GM12878 (cell line): ENCODE data around the gene THSD4. TPM values are rescaled to one million over a fixed set of nuclear protein-coding genes. Genes with fewer than 3 reads are reported as not detected.

Experiments
- ATAC-seq: fragments of 200-7000 bp; cut with Tn5 transposase; 3 replicates; pipeline ENCODE4 v1.9.1; 2020; ENCODE audit warnings: mild to moderate bottlenecking, moderate library complexity
- BruUV-seq: library from RNA; stranded (reverse); fragments of 400-500 nt; replicated peaks from 2 replicates; lab custom pipeline; 2021; lab: Mats Ljungman, UMichigan
- CTCF ChIA-PET: fragments of 300-600 bp; sonication (Branson Sonifier 250); formaldehyde crosslinking; extraction: SDS; loops from one replicate; lab custom pipeline; 2021; ENCODE audit warnings: inconsistent platforms; lab: Yijun Ruan, JAX
- POLR2A ChIA-PET: fragments of 350-600 bp; formaldehyde crosslinking; extraction: SDS; loops from one replicate; lab custom pipeline; 2021; ENCODE audit warnings: inconsistent platforms; lab: Charles Lee
- RAD21 ChIA-PET: fragments of 300-600 bp; sonication (Branson Sonifier 250); formaldehyde crosslinking; loops from one replicate; lab custom pipeline; 2023; ENCODE audit warnings: antibody characterized with exemption; ENCODE audit not compliant: unreplicated experiment; lab: Charles Lee
- SMC1A ChIA-PET: fragments of 300-600 bp; sonication (Branson Sonifier 250); formaldehyde crosslinking; loops from one replicate; lab custom pipeline; 2023; ENCODE audit not compliant: unreplicated experiment, uncharacterized antibody; lab: Charles Lee
- DNase-seq: peaks from one replicate; pipeline ENCODE4 v3.0.0-alpha.2; 2011; ENCODE audit warnings: low read depth, low spot score
- FAIRE-seq: peaks from 3 replicates; lab custom pipeline; 2011; peaks lifted over from hg19 to GRCh38; lab: Jason Lieb, UNC
- H2AFZ ChIP-seq: 2 replicates; pipeline ENCODE4 v1.6.0; 2011; ENCODE audit warnings: low read depth, low read length, control low read depth; ENCODE audit not compliant: control insufficient read depth
- H3K27ac ChIP-seq: 2 replicates; pipeline ENCODE4 v1.5.1; 2011; ENCODE audit warnings: control low read depth; ENCODE audit not compliant: control insufficient read depth, insufficient read depth
- H3K27me3 ChIP-seq, 2 experiments: replicated peaks in 1 of 2; 2 replicates each; pipeline versions ENCODE4 v1.6.0 to v1.6.1; 2011; ENCODE audit warnings: low read length in 1 of 2; ENCODE audit not compliant: control insufficient read depth in 2 of 2, insufficient read depth in 2 of 2
- H3K36me3 ChIP-seq, 2 experiments: 2 replicates each; pipeline ENCODE4 v1.5.1; 2011; ENCODE audit warnings: low read length in 1 of 2; ENCODE audit not compliant: control insufficient read depth in 2 of 2, insufficient read depth in 2 of 2
- H3K4me1 ChIP-seq: 2 replicates; pipeline ENCODE4 v1.6.1; 2011; ENCODE audit warnings: mild to moderate bottlenecking, low read length, moderate library complexity, mixed read lengths; ENCODE audit not compliant: control insufficient read depth, insufficient read depth
- H3K4me2 ChIP-seq: 2 replicates; pipeline ENCODE4 v1.6.0; 2011; ENCODE audit warnings: control low read depth; ENCODE audit not compliant: control insufficient read depth, insufficient read depth
- H3K4me3 ChIP-seq: fragments of 200-600 bp; sonication (generic); 2 replicates; pipeline ENCODE4 v1.5.1; 2016
- H3K79me2 ChIP-seq: 2 replicates; pipeline ENCODE4 v1.6.0; 2011; ENCODE audit warnings: low read length; ENCODE audit not compliant: control insufficient read depth, insufficient read depth
- H3K9ac ChIP-seq: 2 replicates; pipeline ENCODE4 v1.8.0; 2011; ENCODE audit warnings: low read length, control low read depth, mixed read lengths; ENCODE audit not compliant: control insufficient read depth, insufficient read depth
- H3K9me3 ChIP-seq: replicated peaks from 3 replicates; pipeline ENCODE4 v1.5.1; 2011; ENCODE audit warnings: mild to moderate bottlenecking, low read length; ENCODE audit not compliant: control insufficient read depth, insufficient read depth
- H4K20me1 ChIP-seq: 2 replicates; pipeline ENCODE4 v1.6.0; 2011; ENCODE audit not compliant: control insufficient read depth, insufficient read depth
- EED ChIP-seq: sonication (generic); IDR thresholded peaks from 2 replicates; pipeline ENCODE4 v1.6.1; 2016; ENCODE audit warnings: antibody characterized with exemption, low read depth
- IRF4 ChIP-seq: IDR thresholded peaks from 2 replicates; pipeline ENCODE4 v1.6.1; 2011; ENCODE audit warnings: low read depth, low read length
- LARP7 ChIP-seq: fragments of 450-650 bp; IDR thresholded peaks from 2 replicates; pipeline ENCODE4 v1.6.1; 2017; ENCODE audit warnings: mild to moderate bottlenecking
- MEF2A ChIP-seq: IDR thresholded peaks from 2 replicates; pipeline ENCODE4 v1.6.1; 2011; ENCODE audit warnings: low read depth, mild to moderate bottlenecking, low read length, moderate library complexity; ENCODE audit not compliant: insufficient read depth
- NFYB ChIP-seq: IDR thresholded peaks from 2 replicates; pipeline ENCODE4 v1.6.1; 2011; ENCODE audit warnings: low read depth, mild to moderate bottlenecking, low read length, improper control_type of control experiment, moderate library complexity; ENCODE audit not compliant: insufficient read depth
- SMAD5 ChIP-seq: IDR thresholded peaks from 2 replicates; pipeline ENCODE4 v1.6.1; 2016; ENCODE audit warnings: antibody characterized with exemption, low read depth
- TBL1XR1 ChIP-seq: IDR thresholded peaks from 2 replicates; pipeline ENCODE4 v1.6.1; 2012; ENCODE audit warnings: low read depth, low read length, improper control_type of control experiment
- ZBED1 ChIP-seq: IDR thresholded peaks from 2 replicates; pipeline ENCODE4 v1.6.1; 2016; ENCODE audit warnings: borderline replicate concordance
- ZZZ3 ChIP-seq: IDR thresholded peaks from 2 replicates; pipeline ENCODE4 v1.6.1; 2011; ENCODE audit warnings: low read depth; ENCODE audit not compliant: control insufficient read depth, insufficient read length
- whole genome bisulfite sequencing: methylation state at CpG from one replicate; pipeline ENCODE4 v1.1.6; 2016; ENCODE audit warnings: low lambda C conversion rate; ENCODE audit not compliant: insufficient replicate concordance, insufficient coverage; ENCODE audit errors: missing lambda C conversion rate; 5-methylcytosine and 5-hydroxymethylcytosine counted together
- in situ Hi-C: fragments of 300-500 bp; cut with MboI; formaldehyde crosslinking; loops from 9 replicates; pipeline ENCODE4 v1.14.3; 2018; ENCODE audit warnings: mixed read lengths
- intact Hi-C: fragments of 100-400 bp; cut with micrococcal nuclease; formaldehyde crosslinking; loops from one replicate; pipeline ENCODE4 v1.14.2; 2022; ENCODE audit not compliant: unreplicated experiment
- polyA plus RNA-seq, 11 experiments: library from polyadenylated mRNA; depleted of rRNA in 4 of 11; unstranded in 6 of 11; stranded (reverse) in 5 of 11; fragments of >200 nt; fragmentation: Nextera tagmentation in 4 of 11; fragmentation: Illumina TruSeq in 1 of 11; extraction: Ambion mirVana in 4 of 11; extraction: Trizol in 1 of 11; gene quantifications; 1 replicate in 1 of 11; 2 replicates in 10 of 11; pipeline versions ENCODE4 v1.2.1 to v1.2.3, GENCODE V29; 2011 to 2016; ENCODE audit warnings: inconsistent platforms in 2 of 11, missing spikeins in 2 of 11, low read depth in 1 of 11
- total RNA-seq, 4 experiments: library from RNA; depleted of rRNA in 3 of 4; stranded (reverse); fragments of >200 nt in 3 of 4; fragmentation: Illumina TruSeq in 1 of 4; extraction: Trizol in 1 of 4; gene quantifications; 2 replicates each; pipeline versions ENCODE4 v1.2.1 to v1.2.3, GENCODE V29; 2013 to 2021
- TF ChIP-seq, protein P1 (sequence below): IDR thresholded peaks from 2 replicates; pipeline ENCODE4 v1.6.1; 2012; ENCODE audit warnings: improper control_type of control experiment, low read depth, low read length; ENCODE audit not compliant: insufficient replicate concordance
- TF ChIP-seq, protein P2 (sequence below): fragments of 450-650 bp; IDR thresholded peaks from 2 replicates; pipeline ENCODE4 v1.6.1; 2016; ENCODE audit warnings: mild to moderate bottlenecking
- TF ChIP-seq, protein P3 (sequence below): fragments of 450-650 bp; formaldehyde crosslinking; IDR thresholded peaks from 2 replicates; pipeline ENCODE4 v1.4.0; 2020; ENCODE audit warnings: mild to moderate bottlenecking, moderate library complexity

Gene THSD4
- total and polyA plus RNA-seq, 10 of the 15 experiments (the other 5 are each of a cell fraction or from before 2014, with no cell fraction given), result 0.04 to 0.13 (median 0.05) TPM; not detected in 7

DNA sequence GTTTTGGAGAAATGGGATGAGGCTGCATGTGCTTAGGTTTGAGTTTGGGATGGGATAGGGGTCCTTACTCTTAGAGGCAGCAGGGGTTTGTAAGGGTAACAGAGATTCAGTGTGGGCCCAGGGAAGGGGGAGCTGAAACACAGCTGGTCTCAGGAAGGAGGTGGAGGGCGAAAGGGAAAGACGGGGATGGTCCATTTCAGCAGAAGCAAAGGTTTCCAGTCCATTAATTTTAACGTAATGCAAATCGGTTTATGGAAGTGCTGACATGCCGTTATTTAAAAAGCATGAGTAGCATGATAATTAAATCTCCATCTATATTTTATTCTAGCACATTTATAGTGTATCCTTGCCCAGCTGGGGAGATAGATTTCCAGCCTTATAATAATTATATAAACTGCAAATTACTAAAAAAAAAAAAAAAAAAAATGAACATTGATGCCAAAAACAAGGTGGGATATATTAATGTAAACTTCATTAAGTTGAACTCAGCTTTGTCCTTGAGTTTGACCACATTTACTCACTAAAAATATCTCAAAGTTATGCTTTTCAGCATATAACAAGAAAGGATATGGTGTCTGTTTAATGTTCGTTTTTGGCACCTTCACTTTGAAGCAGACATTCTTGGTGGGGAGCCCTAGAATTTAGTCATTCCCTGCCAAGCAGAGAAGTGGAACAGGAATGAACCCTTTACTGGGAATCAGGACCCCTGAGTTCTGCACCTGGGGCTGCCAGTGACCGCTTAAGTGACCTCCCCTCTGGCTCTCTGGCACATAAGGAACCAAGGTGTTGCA lies 234.7 kb downstream of the THSD4 start:
- intact Hi-C loops, result no loop called here
- POLR2A ChIA-PET, result no interaction called here
- TF ChIP-seq IRF4, result no peak
- no peak for TF ChIP-seq EED
- no peak for TF ChIP-seq ZZZ3
- TF ChIP-seq NFYB, result no peak
- TF ChIP-seq ZBED1, result no peak
- no peak for TF ChIP-seq MEF2A
- TF ChIP-seq, protein P1, sequence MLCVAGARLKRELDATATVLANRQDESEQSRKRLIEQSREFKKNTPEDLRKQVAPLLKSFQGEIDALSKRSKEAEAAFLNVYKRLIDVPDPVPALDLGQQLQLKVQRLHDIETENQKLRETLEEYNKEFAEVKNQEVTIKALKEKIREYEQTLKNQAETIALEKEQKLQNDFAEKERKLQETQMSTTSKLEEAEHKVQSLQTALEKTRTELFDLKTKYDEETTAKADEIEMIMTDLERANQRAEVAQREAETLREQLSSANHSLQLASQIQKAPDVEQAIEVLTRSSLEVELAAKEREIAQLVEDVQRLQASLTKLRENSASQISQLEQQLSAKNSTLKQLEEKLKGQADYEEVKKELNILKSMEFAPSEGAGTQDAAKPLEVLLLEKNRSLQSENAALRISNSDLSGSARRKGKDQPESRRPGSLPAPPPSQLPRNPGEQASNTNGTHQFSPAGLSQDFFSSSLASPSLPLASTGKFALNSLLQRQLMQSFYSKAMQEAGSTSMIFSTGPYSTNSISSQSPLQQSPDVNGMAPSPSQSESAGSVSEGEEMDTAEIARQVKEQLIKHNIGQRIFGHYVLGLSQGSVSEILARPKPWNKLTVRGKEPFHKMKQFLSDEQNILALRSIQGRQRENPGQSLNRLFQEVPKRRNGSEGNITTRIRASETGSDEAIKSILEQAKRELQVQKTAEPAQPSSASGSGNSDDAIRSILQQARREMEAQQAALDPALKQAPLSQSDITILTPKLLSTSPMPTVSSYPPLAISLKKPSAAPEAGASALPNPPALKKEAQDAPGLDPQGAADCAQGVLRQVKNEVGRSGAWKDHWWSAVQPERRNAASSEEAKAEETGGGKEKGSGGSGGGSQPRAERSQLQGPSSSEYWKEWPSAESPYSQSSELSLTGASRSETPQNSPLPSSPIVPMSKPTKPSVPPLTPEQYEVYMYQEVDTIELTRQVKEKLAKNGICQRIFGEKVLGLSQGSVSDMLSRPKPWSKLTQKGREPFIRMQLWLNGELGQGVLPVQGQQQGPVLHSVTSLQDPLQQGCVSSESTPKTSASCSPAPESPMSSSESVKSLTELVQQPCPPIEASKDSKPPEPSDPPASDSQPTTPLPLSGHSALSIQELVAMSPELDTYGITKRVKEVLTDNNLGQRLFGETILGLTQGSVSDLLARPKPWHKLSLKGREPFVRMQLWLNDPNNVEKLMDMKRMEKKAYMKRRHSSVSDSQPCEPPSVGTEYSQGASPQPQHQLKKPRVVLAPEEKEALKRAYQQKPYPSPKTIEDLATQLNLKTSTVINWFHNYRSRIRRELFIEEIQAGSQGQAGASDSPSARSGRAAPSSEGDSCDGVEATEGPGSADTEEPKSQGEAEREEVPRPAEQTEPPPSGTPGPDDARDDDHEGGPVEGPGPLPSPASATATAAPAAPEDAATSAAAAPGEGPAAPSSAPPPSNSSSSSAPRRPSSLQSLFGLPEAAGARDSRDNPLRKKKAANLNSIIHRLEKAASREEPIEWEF, result no peak
- TF ChIP-seq, protein P2, sequence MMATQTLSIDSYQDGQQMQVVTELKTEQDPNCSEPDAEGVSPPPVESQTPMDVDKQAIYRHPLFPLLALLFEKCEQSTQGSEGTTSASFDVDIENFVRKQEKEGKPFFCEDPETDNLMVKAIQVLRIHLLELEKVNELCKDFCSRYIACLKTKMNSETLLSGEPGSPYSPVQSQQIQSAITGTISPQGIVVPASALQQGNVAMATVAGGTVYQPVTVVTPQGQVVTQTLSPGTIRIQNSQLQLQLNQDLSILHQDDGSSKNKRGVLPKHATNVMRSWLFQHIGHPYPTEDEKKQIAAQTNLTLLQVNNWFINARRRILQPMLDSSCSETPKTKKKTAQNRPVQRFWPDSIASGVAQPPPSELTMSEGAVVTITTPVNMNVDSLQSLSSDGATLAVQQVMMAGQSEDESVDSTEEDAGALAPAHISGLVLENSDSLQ, result no peak
- no peak for TF ChIP-seq TBL1XR1
- TF ChIP-seq SMAD5, result no peak
- no peak for TF ChIP-seq LARP7
- TF ChIP-seq, protein P3, sequence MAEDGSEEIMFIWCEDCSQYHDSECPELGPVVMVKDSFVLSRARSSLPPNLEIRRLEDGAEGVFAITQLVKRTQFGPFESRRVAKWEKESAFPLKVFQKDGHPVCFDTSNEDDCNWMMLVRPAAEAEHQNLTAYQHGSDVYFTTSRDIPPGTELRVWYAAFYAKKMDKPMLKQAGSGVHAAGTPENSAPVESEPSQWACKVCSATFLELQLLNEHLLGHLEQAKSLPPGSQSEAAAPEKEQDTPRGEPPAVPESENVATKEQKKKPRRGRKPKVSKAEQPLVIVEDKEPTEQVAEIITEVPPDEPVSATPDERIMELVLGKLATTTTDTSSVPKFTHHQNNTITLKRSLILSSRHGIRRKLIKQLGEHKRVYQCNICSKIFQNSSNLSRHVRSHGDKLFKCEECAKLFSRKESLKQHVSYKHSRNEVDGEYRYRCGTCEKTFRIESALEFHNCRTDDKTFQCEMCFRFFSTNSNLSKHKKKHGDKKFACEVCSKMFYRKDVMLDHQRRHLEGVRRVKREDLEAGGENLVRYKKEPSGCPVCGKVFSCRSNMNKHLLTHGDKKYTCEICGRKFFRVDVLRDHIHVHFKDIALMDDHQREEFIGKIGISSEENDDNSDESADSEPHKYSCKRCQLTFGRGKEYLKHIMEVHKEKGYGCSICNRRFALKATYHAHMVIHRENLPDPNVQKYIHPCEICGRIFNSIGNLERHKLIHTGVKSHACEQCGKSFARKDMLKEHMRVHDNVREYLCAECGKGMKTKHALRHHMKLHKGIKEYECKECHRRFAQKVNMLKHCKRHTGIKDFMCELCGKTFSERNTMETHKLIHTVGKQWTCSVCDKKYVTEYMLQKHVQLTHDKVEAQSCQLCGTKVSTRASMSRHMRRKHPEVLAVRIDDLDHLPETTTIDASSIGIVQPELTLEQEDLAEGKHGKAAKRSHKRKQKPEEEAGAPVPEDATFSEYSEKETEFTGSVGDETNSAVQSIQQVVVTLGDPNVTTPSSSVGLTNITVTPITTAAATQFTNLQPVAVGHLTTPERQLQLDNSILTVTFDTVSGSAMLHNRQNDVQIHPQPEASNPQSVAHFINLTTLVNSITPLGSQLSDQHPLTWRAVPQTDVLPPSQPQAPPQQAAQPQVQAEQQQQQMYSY (CRISPR knock-in tag), result no peak

More for the DNA sequence above, 234.7 kb downstream of the THSD4 start:
- H3K4me3 ChIP-seq, result no peak overlapping the region
- no peaks in the 10 kb centered on the region for H3K9me3 ChIP-seq
- in situ Hi-C loops, result no loop called here
- SMC1A ChIA-PET, result no interaction called here
- no peak for FAIRE-seq
- H3K27me3 ChIP-seq, result peaks cover 2% of the 10 kb centered on the region in 2 experiments; a peak in 2 of 4 replicates
- no peak overlapping the region for H2AFZ ChIP-seq
- ATAC-seq, result no peak
- H3K27ac ChIP-seq, result no peak overlapping the region
- H3K36me3 ChIP-seq, result no peaks in the 10 kb centered on the region
- H4K20me1 ChIP-seq, result no peaks in the 10 kb centered on the region
- no peak overlapping the region for H3K9ac ChIP-seq
- no peak for DNase-seq
- no peaks in the 10 kb centered on the region for H3K79me2 ChIP-seq
- CTCF ChIA-PET, result no interaction called here
- 7% methylated on average over 7 of the region's 7 CpGs for WGBS
- no peak overlapping the region for H3K4me2 ChIP-seq
- RAD21 ChIA-PET, result no interaction called here
- BruUV-seq, result no TSS peak
- no peaks in the 10 kb centered on the region for H3K4me1 ChIP-seq
